Spleen (tissue), 7 donors: ENCODE results near the gene LTV1.

Experiments
- CTCF ChIP-seq, 11 experiments: fragments of 200-600 bp in 7 of 11; fragments of 450-650 bp in 4 of 11; sonication (generic) in 4 of 11; IDR thresholded peaks in 8 of 11; conservative IDR thresholded peaks in 3 of 11; 1 replicate in 7 of 11; 2 replicates in 4 of 11; pipeline versions ENCODE4 v1.4.0 to v1.8.0; 2016 to 2021; ENCODE audit warnings: antibody characterized with exemption in 11 of 11, inconsistent platforms in 4 of 11, mild to moderate bottlenecking in 1 of 11
- POLR2A ChIP-seq, 3 donors: fragments of 450-650 bp; IDR thresholded peaks; one replicate each; pipeline ENCODE4 v1.5.1; 2017; ENCODE audit warnings: antibody characterized with exemption in 3 of 3, mild to moderate bottlenecking in 1 of 3
- donor health status: DM: no; HTN: no; CAD: no; lungs with moderate emphysema.
- donor health status: DM: no; HTN: no; CAD: no.
- donor health status: DM: no; HTN: no; CAD: no.

- TF ChIP-seq CTCF (IDR thresholded peaks at IDR 0.05 in 8 of 11, conservative IDR thresholded peaks at IDR 0.05 in 3 of 11) (no peak), POLR2A (IDR thresholded peaks at IDR 0.05) (no peak)
These were observed 16.9 kb downstream of the LTV1 start for GRCh38 chr6:143859891-143860660.
